ENCODE results near the gene SPATA3.
"Not testable (repeated sequence)": the region's sequence is repeated elsewhere in the genome, so short reads cannot be mapped to it uniquely, and the experiment has no call there.

SPATA3 gene

GRCh38 chr2:230968314-230968713 is 27.6 kb upstream of the SPATA3 start:
- H3K9ac ChIP-seq (ENCODE audit: low read depth in 1 of 2, low read length in 2 of 2); H3K27me3 ChIP-seq (ENCODE audit: control insufficient read depth in 2 of 2, insufficient read depth in 2 of 2, low read length in 2 of 2); H3K4me1 ChIP-seq (ENCODE audit: control insufficient read depth in 2 of 2, insufficient read depth in 2 of 2, low read length in 2 of 2); H3K4me3 ChIP-seq (ENCODE audit: low read length in 2 of 2); H3K9me3 ChIP-seq (ENCODE audit: control insufficient read depth in 2 of 2, low read length in 2 of 2); H3K36me3 ChIP-seq (ENCODE audit: control insufficient read depth in 2 of 2, insufficient read depth in 2 of 2, low read length in 2 of 2); H3K27ac ChIP-seq (ENCODE audit: low read depth in 2 of 2, low read length in 2 of 2): not testable (repeated sequence)

GRCh38 chr2:230968921-230969658 is 26.8 kb upstream of the SPATA3 start:
- Histone ChIP-seq H3K4me1 (ENCODE audit: control insufficient read depth in 2 of 2, insufficient read depth in 2 of 2, low read length in 2 of 2) (peaks cover 0 to 3% of the 10 kb centered on the region in 2 donors), H3K27ac (ENCODE audit: low read depth in 2 of 2, low read length in 2 of 2) (no peak overlapping the region), H3K9ac (ENCODE audit: low read depth in 1 of 2, low read length in 2 of 2) (no peak overlapping the region)

DNA sequence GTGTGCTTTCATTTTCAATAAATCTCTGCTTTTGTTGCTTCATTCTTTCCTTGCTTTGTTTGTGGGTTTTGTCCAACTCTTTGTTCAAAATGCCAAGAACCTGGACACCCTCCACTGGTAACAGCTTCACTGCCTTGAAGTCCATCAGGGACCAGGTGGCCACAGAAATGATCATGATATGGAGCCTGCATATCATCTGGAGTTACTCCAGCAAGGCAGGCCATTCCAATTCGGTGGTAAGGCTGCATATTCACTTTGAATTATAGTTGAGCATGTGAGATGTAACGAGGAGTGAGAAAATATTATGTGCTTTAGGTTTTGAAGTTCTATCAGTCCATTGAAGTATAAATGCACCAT is 26.3 kb upstream of the SPATA3 start:
- H3K27me3 ChIP-seq (ENCODE audit: control insufficient read depth in 2 of 2, insufficient read depth in 2 of 2, low read length in 2 of 2): no peaks in the 10 kb centered on the region
- H3K4me3 ChIP-seq (ENCODE audit: low read length in 2 of 2): peak overlapping the region in 1 of 2 donors; percentile 50
- no peaks in the 10 kb centered on the region for H3K9me3 ChIP-seq (ENCODE audit: control insufficient read depth in 2 of 2, low read length in 2 of 2)
- no peak overlapping the region for H3K27ac ChIP-seq (ENCODE audit: low read depth in 2 of 2, low read length in 2 of 2)
- no peaks in the 10 kb centered on the region for H3K36me3 ChIP-seq (ENCODE audit: control insufficient read depth in 2 of 2, insufficient read depth in 2 of 2, low read length in 2 of 2)
- peaks cover 0 to 3% of the 10 kb centered on the region in 2 donors for H3K4me1 ChIP-seq (ENCODE audit: control insufficient read depth in 2 of 2, insufficient read depth in 2 of 2, low read length in 2 of 2)
- H3K9ac ChIP-seq (ENCODE audit: low read depth in 1 of 2, low read length in 2 of 2): no peak overlapping the region

More at GRCh38 chr2:230968921-230969658, 26.8 kb upstream of the SPATA3 start:
- Histone ChIP-seq H3K27me3 (ENCODE audit: control insufficient read depth in 2 of 2, insufficient read depth in 2 of 2, low read length in 2 of 2) (no peaks in the 10 kb centered on the region), H3K4me3 (ENCODE audit: low read length in 2 of 2) (peak overlapping the region; percentile 35 to 50), H3K9me3 (ENCODE audit: control insufficient read depth in 2 of 2, low read length in 2 of 2) (no peaks in the 10 kb centered on the region), H3K36me3 (ENCODE audit: control insufficient read depth in 2 of 2, insufficient read depth in 2 of 2, low read length in 2 of 2) (no peaks in the 10 kb centered on the region)

GRCh38 chr2:230972046-230972445 is 23.9 kb upstream of the SPATA3 start:
- Histone ChIP-seq H3K27me3 (ENCODE audit: control insufficient read depth in 2 of 2, insufficient read depth in 2 of 2, low read length in 2 of 2) (no peaks in the 10 kb centered on the region), H3K9me3 (ENCODE audit: control insufficient read depth in 2 of 2, low read length in 2 of 2) (no peaks in the 10 kb centered on the region), H3K36me3 (ENCODE audit: control insufficient read depth in 2 of 2, insufficient read depth in 2 of 2, low read length in 2 of 2) (no peaks in the 10 kb centered on the region), H3K4me3 (ENCODE audit: low read length in 2 of 2) (no peak overlapping the region), H3K9ac (ENCODE audit: low read depth in 1 of 2, low read length in 2 of 2) (no peak overlapping the region), H3K4me1 (ENCODE audit: control insufficient read depth in 2 of 2, insufficient read depth in 2 of 2, low read length in 2 of 2) (peaks cover 0 to 3% of the 10 kb centered on the region in 2 donors), H3K27ac (ENCODE audit: low read depth in 2 of 2, low read length in 2 of 2) (no peak overlapping the region)

GRCh38 chr2:230974096-230974913 is 21.6 kb upstream of the SPATA3 start:
- Histone ChIP-seq H3K4me3 (ENCODE audit: low read length in 2 of 2) (no peak overlapping the region), H3K27ac (ENCODE audit: low read depth in 2 of 2, low read length in 2 of 2) (no peak overlapping the region), H3K9me3 (ENCODE audit: control insufficient read depth in 2 of 2, low read length in 2 of 2) (no peaks in the 10 kb centered on the region), H3K9ac (ENCODE audit: low read depth in 1 of 2, low read length in 2 of 2) (no peak overlapping the region), H3K36me3 (ENCODE audit: control insufficient read depth in 2 of 2, insufficient read depth in 2 of 2, low read length in 2 of 2) (no peaks in the 10 kb centered on the region), H3K4me1 (ENCODE audit: control insufficient read depth in 2 of 2, insufficient read depth in 2 of 2, low read length in 2 of 2) (peaks cover 0 to 3% of the 10 kb centered on the region in 2 donors), H3K27me3 (ENCODE audit: control insufficient read depth in 2 of 2, insufficient read depth in 2 of 2, low read length in 2 of 2) (no peaks in the 10 kb centered on the region)

DNA sequence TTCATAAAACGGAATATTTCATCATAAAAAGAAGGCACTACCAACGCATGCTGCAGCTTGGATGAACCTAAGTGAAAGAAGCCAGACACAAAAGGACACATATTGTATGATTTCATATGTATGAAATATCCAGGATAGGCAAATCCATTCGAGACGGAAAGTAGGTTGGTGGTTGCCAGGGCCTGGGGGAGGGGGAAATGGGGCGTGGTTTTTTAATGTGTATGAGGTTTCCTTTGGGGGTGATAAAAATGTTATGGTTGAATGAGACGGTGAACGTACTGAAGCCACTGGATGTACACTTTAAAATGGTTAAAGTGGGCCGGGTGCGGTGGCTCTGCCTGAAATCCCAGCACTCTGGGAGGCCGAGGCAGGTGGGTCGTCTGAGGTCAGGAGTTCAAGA is 20.0 kb upstream of the SPATA3 start:
- Histone ChIP-seq H3K4me1 (ENCODE audit: control insufficient read depth in 2 of 2, insufficient read depth in 2 of 2, low read length in 2 of 2) (peaks cover 0 to 3% of the 10 kb centered on the region in 2 donors), H3K9me3 (ENCODE audit: control insufficient read depth in 2 of 2, low read length in 2 of 2) (no peaks in the 10 kb centered on the region), H3K27ac (ENCODE audit: low read depth in 2 of 2, low read length in 2 of 2) (no peak overlapping the region), H3K4me3 (ENCODE audit: low read length in 2 of 2) (no peak overlapping the region), H3K36me3 (ENCODE audit: control insufficient read depth in 2 of 2, insufficient read depth in 2 of 2, low read length in 2 of 2) (no peaks in the 10 kb centered on the region), H3K27me3 (ENCODE audit: control insufficient read depth in 2 of 2, insufficient read depth in 2 of 2, low read length in 2 of 2) (no peaks in the 10 kb centered on the region), H3K9ac (ENCODE audit: low read depth in 1 of 2, low read length in 2 of 2) (no peak overlapping the region)

GRCh38 chr2:230976671-230977171 is 19.2 kb upstream of the SPATA3 start:
- Histone ChIP-seq H3K36me3 (ENCODE audit: control insufficient read depth in 2 of 2, insufficient read depth in 2 of 2, low read length in 2 of 2) (no peaks in the 10 kb centered on the region), H3K4me1 (ENCODE audit: control insufficient read depth in 2 of 2, insufficient read depth in 2 of 2, low read length in 2 of 2) (peaks cover 0 to 3% of the 10 kb centered on the region in 2 donors), H3K27ac (ENCODE audit: low read depth in 2 of 2, low read length in 2 of 2) (no peak overlapping the region), H3K9ac (ENCODE audit: low read depth in 1 of 2, low read length in 2 of 2) (no peak overlapping the region), H3K9me3 (ENCODE audit: control insufficient read depth in 2 of 2, low read length in 2 of 2) (no peaks in the 10 kb centered on the region), H3K4me3 (ENCODE audit: low read length in 2 of 2) (no peak overlapping the region), H3K27me3 (ENCODE audit: control insufficient read depth in 2 of 2, insufficient read depth in 2 of 2, low read length in 2 of 2) (no peaks in the 10 kb centered on the region)

DNA sequence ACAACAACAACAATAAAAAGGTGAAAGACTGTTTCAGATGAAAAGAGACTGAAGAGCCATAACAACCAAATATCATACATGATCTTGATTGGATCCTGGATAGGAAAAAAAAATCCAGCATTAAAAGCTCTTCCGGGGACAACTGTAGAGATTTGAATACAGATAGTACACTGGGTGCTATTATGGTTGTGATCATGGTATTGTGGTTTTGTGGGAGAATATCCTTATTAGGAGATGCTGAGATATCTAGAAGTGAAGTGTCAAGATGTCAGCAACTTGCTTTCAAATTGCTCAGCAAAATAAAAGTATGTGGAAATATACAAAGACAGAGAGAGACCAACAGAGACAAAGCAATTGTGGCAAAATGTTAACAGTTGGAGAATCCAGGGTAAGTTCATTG is 15.5 kb upstream of the SPATA3 start:
- Histone ChIP-seq H3K4me1 (ENCODE audit: control insufficient read depth in 2 of 2, insufficient read depth in 2 of 2, low read length in 2 of 2) (no peaks in the 10 kb centered on the region), H3K36me3 (ENCODE audit: control insufficient read depth in 2 of 2, insufficient read depth in 2 of 2, low read length in 2 of 2) (no peaks in the 10 kb centered on the region), H3K9ac (ENCODE audit: low read depth in 1 of 2, low read length in 2 of 2) (no peak overlapping the region), H3K27ac (ENCODE audit: low read depth in 2 of 2, low read length in 2 of 2) (no peak overlapping the region), H3K27me3 (ENCODE audit: control insufficient read depth in 2 of 2, insufficient read depth in 2 of 2, low read length in 2 of 2) (no peaks in the 10 kb centered on the region), H3K4me3 (ENCODE audit: low read length in 2 of 2) (no peak overlapping the region), H3K9me3 (ENCODE audit: control insufficient read depth in 2 of 2, low read length in 2 of 2) (no peaks in the 10 kb centered on the region)

GRCh38 chr2:230981704-230982103 is 14.2 kb upstream of the SPATA3 start:
- Histone ChIP-seq H3K4me3 (ENCODE audit: low read length in 2 of 2) (no peak overlapping the region), H3K9ac (ENCODE audit: low read depth in 1 of 2, low read length in 2 of 2) (no peak overlapping the region), H3K4me1 (ENCODE audit: control insufficient read depth in 2 of 2, insufficient read depth in 2 of 2, low read length in 2 of 2) (peaks cover under 1 to 2% of the 10 kb centered on the region in 2 donors), H3K9me3 (ENCODE audit: control insufficient read depth in 2 of 2, low read length in 2 of 2) (no peaks in the 10 kb centered on the region), H3K27ac (ENCODE audit: low read depth in 2 of 2, low read length in 2 of 2) (no peak overlapping the region), H3K27me3 (ENCODE audit: control insufficient read depth in 2 of 2, insufficient read depth in 2 of 2, low read length in 2 of 2) (no peaks in the 10 kb centered on the region), H3K36me3 (ENCODE audit: control insufficient read depth in 2 of 2, insufficient read depth in 2 of 2, low read length in 2 of 2) (no peaks in the 10 kb centered on the region)

DNA sequence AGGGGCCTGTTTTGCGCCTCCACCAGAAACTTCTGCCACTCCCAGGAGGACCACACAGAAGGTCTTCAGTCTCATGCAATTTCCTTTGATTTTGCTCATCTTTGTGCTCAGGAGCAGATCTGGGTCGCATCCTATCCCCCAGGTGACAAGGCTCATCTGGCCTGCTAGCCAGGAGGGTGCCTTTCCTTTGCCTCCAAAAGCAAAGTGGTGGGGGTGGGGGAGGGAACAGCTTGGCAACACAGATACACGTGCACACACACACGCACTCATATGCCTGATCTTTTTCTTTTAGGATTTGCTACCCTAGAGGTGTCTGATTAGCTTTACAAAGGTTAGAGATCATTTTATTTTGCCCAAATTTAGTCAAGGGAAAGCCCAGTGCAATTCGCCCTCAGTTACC is 13.8 kb upstream of the SPATA3 start:
- Histone ChIP-seq H3K36me3 (ENCODE audit: control insufficient read depth in 2 of 2, insufficient read depth in 2 of 2, low read length in 2 of 2) (no peaks in the 10 kb centered on the region), H3K4me3 (ENCODE audit: low read length in 2 of 2) (no peak overlapping the region), H3K27me3 (ENCODE audit: control insufficient read depth in 2 of 2, insufficient read depth in 2 of 2, low read length in 2 of 2) (no peaks in the 10 kb centered on the region), H3K9me3 (ENCODE audit: control insufficient read depth in 2 of 2, low read length in 2 of 2) (no peaks in the 10 kb centered on the region), H3K9ac (ENCODE audit: low read depth in 1 of 2, low read length in 2 of 2) (no peak overlapping the region), H3K27ac (ENCODE audit: low read depth in 2 of 2, low read length in 2 of 2) (no peak overlapping the region), H3K4me1 (ENCODE audit: control insufficient read depth in 2 of 2, insufficient read depth in 2 of 2, low read length in 2 of 2) (peaks cover 5 to 6% of the 10 kb centered on the region in 2 donors)
